Measurements from ENCODE around the gene HEPACAM2.

DNA sequence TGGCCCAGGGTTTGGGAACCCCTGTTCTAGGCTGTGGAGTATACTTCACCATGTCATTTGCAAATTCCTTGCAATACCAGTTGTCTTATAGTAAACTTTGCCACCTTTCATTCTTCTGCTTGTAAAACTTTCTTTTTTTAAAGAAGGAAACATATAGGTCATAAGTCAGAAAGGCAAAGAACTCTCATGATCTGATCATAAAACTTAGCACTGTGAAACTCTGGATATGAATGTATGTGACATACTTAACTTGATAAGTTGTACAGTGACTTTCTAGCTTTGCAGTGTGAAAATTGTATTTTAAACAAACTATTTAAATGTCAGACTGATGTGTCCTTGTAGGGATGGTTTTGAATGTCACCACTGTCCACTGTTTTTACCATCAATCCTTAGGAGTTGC lies 47.1 kb downstream of the HEPACAM2 start:
- TF ChIP-seq, protein P1, sequence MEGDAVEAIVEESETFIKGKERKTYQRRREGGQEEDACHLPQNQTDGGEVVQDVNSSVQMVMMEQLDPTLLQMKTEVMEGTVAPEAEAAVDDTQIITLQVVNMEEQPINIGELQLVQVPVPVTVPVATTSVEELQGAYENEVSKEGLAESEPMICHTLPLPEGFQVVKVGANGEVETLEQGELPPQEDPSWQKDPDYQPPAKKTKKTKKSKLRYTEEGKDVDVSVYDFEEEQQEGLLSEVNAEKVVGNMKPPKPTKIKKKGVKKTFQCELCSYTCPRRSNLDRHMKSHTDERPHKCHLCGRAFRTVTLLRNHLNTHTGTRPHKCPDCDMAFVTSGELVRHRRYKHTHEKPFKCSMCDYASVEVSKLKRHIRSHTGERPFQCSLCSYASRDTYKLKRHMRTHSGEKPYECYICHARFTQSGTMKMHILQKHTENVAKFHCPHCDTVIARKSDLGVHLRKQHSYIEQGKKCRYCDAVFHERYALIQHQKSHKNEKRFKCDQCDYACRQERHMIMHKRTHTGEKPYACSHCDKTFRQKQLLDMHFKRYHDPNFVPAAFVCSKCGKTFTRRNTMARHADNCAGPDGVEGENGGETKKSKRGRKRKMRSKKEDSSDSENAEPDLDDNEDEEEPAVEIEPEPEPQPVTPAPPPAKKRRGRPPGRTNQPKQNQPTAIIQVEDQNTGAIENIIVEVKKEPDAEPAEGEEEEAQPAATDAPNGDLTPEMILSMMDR (IDR thresholded peaks at IDR 0.05): no peak
- TF ChIP-seq POLR2AphosphoS5 (IDR thresholded peaks at IDR 0.05; ENCODE audit: insufficient read depth in 1 of 2, low read depth in 1 of 2) (no peak), POLR2A (IDR thresholded peaks at IDR 0.05) (no peak)
